HCT116 (cell line): Measurements from ENCODE around the gene DNAJC5. TPM values are rescaled to one million over a fixed set of nuclear protein-coding genes. Genes with fewer than 3 reads are reported as not detected.

Experiments
- ATAC-seq: fragments of 200-7000 bp; cut with Tn5 transposase; 2 replicates; pipeline ENCODE4 v1.9.1; 2020; ENCODE audit warnings: mild to moderate bottlenecking, moderate library complexity
- BruUV-seq: library from RNA; stranded (reverse); fragments of 400-500 nt; replicated peaks from 2 replicates; lab custom pipeline; 2021; lab: Mats Ljungman, UMichigan
- CTCF ChIA-PET: fragments of 300-600 bp; sonication (Branson Sonifier 250); formaldehyde crosslinking; loops from one replicate; lab custom pipeline; 2021; ENCODE audit warnings: antibody characterized with exemption; lab: Charles Lee
- POLR2A ChIA-PET: fragments of 300-600, 350-600 bp; sonication (Branson Sonifier 250); formaldehyde crosslinking; loops from one replicate; lab custom pipeline; 2021; ENCODE audit warnings: antibody characterized with exemption; lab: Charles Lee
- RAD21 ChIA-PET, 2 experiments: fragments of 300-600 bp; sonication (Branson Sonifier 250); formaldehyde crosslinking; loops; one replicate each; lab custom pipeline; 2023; ENCODE audit warnings: low total read pairs in 2 of 2; ENCODE audit not compliant: uncharacterized antibody in 2 of 2, unreplicated experiment in 2 of 2, low non-redundant PET in 1 of 2; lab: Charles Lee
- DNase-seq: peaks from one replicate; pipeline ENCODE4 v3.0.0-alpha.2; 2010; ENCODE audit warnings: low read depth, low spot score
- H2AFZ ChIP-seq: fragments of 200-600 bp; shearing (Covaris generic), sonication (generic); 2 replicates; pipeline ENCODE4 v1.6.1; 2017; ENCODE audit warnings: low read depth, mixed run types, mixed read lengths, antibody characterized with exemption, low read length; ENCODE audit not compliant: poor library complexity, severe bottlenecking
- H3K27ac ChIP-seq: 2 replicates; pipeline ENCODE4 v1.5.1; 2012; ENCODE audit warnings: low read depth, low read length
- H3K27me3 ChIP-seq: fragments of 200-600 bp; sonication (generic); 2 replicates; pipeline ENCODE4 v1.6.1; 2016; ENCODE audit warnings: mixed run types, low read length, mixed read lengths; ENCODE audit not compliant: insufficient read depth
- H3K36me3 ChIP-seq, 2 experiments: fragments of 200-500 bp in 1 of 2; fragments of 200-600 bp in 1 of 2; sonication (Bioruptor generic) in 1 of 2; sonication (generic) in 1 of 2; 2 replicates each; pipeline versions ENCODE4 v1.5.1 to v1.6.1; 2014 to 2016; ENCODE audit warnings: low read length in 2 of 2, inconsistent platforms in 1 of 2, mixed read lengths in 1 of 2, mixed run types in 1 of 2; ENCODE audit not compliant: insufficient read depth in 2 of 2, control insufficient read depth in 1 of 2
- H3K4me1 ChIP-seq, 2 experiments: fragments of 200-600 bp in 1 of 2; sonication (generic) in 1 of 2; 2 replicates each; pipeline versions ENCODE4 v1.5.1 to v1.6.1; 2012 to 2017; ENCODE audit warnings: low read length in 2 of 2, inconsistent platforms in 1 of 2, mild to moderate bottlenecking in 1 of 2, mixed read lengths in 1 of 2, mixed run types in 1 of 2, moderate library complexity in 1 of 2; ENCODE audit not compliant: insufficient read depth in 2 of 2, control insufficient read depth in 1 of 2
- H3K4me2 ChIP-seq: fragments of 200-600 bp; sonication (generic); 2 replicates; pipeline ENCODE4 v1.6.1; 2017; ENCODE audit warnings: mixed run types, low read length, mixed read lengths
- H3K4me3 ChIP-seq, 2 experiments: fragments of 200-600 bp in 1 of 2; sonication (generic) in 1 of 2; replicated peaks in 1 of 2; 2 replicates each; pipeline ENCODE4 v1.5.1; 2011 to 2016; ENCODE audit warnings: low read length in 2 of 2, control low read depth in 1 of 2, low read depth in 1 of 2, mild to moderate bottlenecking in 1 of 2, mixed read lengths in 1 of 2, mixed run types in 1 of 2
- H3K79me2 ChIP-seq: fragments of 200-600 bp; sonication (generic); 2 replicates; pipeline ENCODE4 v1.6.1; 2017; ENCODE audit warnings: mild to moderate bottlenecking, mixed run types, low read length, moderate library complexity, mixed read lengths; ENCODE audit not compliant: insufficient read depth
- H3K9ac ChIP-seq: fragments of 200-600 bp; sonication (generic); 2 replicates; pipeline ENCODE4 v1.6.1; 2016; ENCODE audit warnings: low read length, mixed read lengths
- H3K9me2 ChIP-seq: fragments of 200-600 bp; sonication (generic), shearing (Covaris generic); 2 replicates; pipeline ENCODE4 v1.6.1; 2017; ENCODE audit warnings: mixed run types, mild to moderate bottlenecking, moderate library complexity; ENCODE audit not compliant: insufficient read depth
- H3K9me3 ChIP-seq, 2 experiments: fragments of 200-500 bp in 1 of 2; fragments of 200-600 bp in 1 of 2; sonication (Bioruptor generic) in 1 of 2; sonication (generic) in 1 of 2; 2 replicates each; pipeline ENCODE4 v1.6.1; 2014 to 2017; ENCODE audit warnings: low read length in 2 of 2, mixed read lengths in 2 of 2, inconsistent platforms in 1 of 2, low read depth in 1 of 2, mild to moderate bottlenecking in 1 of 2, mixed run types in 1 of 2, moderate library complexity in 1 of 2; ENCODE audit not compliant: control insufficient read depth in 1 of 2, insufficient read depth in 1 of 2
- H4K20me1 ChIP-seq: fragments of 200-600 bp; sonication (generic), shearing (Covaris generic); 2 replicates; pipeline ENCODE4 v1.6.1; 2017; ENCODE audit warnings: mixed run types, mild to moderate bottlenecking, moderate library complexity; ENCODE audit not compliant: insufficient read depth
- ATF3 ChIP-seq: IDR thresholded peaks from 2 replicates; pipeline ENCODE4 v1.6.1; 2012
- CBX3 ChIP-seq: IDR thresholded peaks from 2 replicates; pipeline ENCODE4 v1.6.1; 2012; ENCODE audit warnings: low read depth
- CEBPB ChIP-seq: IDR thresholded peaks from 2 replicates; pipeline ENCODE4 v1.6.1; 2012; ENCODE audit warnings: low read depth
- EGR1 ChIP-seq: IDR thresholded peaks from 2 replicates; pipeline ENCODE4 v1.6.1; 2012; ENCODE audit warnings: low read depth
- ELF1 ChIP-seq: IDR thresholded peaks from 2 replicates; pipeline ENCODE4 v1.6.1; 2012; ENCODE audit warnings: low read depth, borderline replicate concordance
- EZH2 ChIP-seq: fragments of 200-600 bp; sonication (generic); IDR thresholded peaks from 2 replicates; pipeline ENCODE4 v1.6.1; 2017; ENCODE audit warnings: antibody characterized with exemption, mixed run types
- EZH2phosphoT487 ChIP-seq: fragments of 200-600 bp; IDR thresholded peaks from 2 replicates; pipeline ENCODE4 v1.6.1; 2018; ENCODE audit warnings: antibody characterized with exemption, borderline replicate concordance
- FOSL1 ChIP-seq: IDR thresholded peaks from 2 replicates; pipeline ENCODE4 v1.6.1; 2012; ENCODE audit warnings: low read depth
- JUND ChIP-seq: IDR thresholded peaks from 2 replicates; pipeline ENCODE4 v1.6.1; 2012
- POLR2A ChIP-seq: IDR thresholded peaks from 2 replicates; pipeline ENCODE4 v1.7.0; 2011; ENCODE audit warnings: borderline replicate concordance; ENCODE audit not compliant: insufficient read depth, insufficient read length; ENCODE audit errors: extremely low read depth
- POLR2AphosphoS5 ChIP-seq: IDR thresholded peaks from 2 replicates; pipeline ENCODE4 v1.6.1; 2011; ENCODE audit warnings: mild to moderate bottlenecking, low read depth, low read length, moderate library complexity
- REST ChIP-seq: IDR thresholded peaks from 2 replicates; pipeline ENCODE4 v1.6.1; 2012; ENCODE audit warnings: low read depth
- SIN3A ChIP-seq: IDR thresholded peaks from 2 replicates; pipeline ENCODE4 v1.6.1; 2012; ENCODE audit warnings: low read depth
- SRF ChIP-seq: IDR thresholded peaks from 2 replicates; pipeline ENCODE4 v1.6.1; 2012; ENCODE audit warnings: low read depth
- TCF7L2 ChIP-seq: IDR thresholded peaks from 2 replicates; pipeline ENCODE4 v1.7.0; 2011; ENCODE audit warnings: borderline replicate concordance, inconsistent platforms; ENCODE audit not compliant: insufficient read depth, insufficient read length; ENCODE audit errors: extremely low read depth
- ZBTB33 ChIP-seq: IDR thresholded peaks from 2 replicates; pipeline ENCODE4 v1.6.1; 2011; ENCODE audit warnings: mild to moderate bottlenecking, low read length, moderate library complexity; ENCODE audit not compliant: insufficient replicate concordance; ENCODE audit errors: extremely low read depth
- ZFX ChIP-seq: fragments of 450-650 bp; IDR thresholded peaks from 2 replicates; pipeline ENCODE4 v1.6.1; 2017
- intact Hi-C: fragments of 100-400 bp; cut with micrococcal nuclease; formaldehyde crosslinking; loops from 2 replicates; pipeline ENCODE4 v1.10.0; 2022
- total RNA-seq: library from RNA; stranded (reverse); gene quantifications from one replicate; pipeline ENCODE4 v1.2.1, GENCODE V29; 2021; ENCODE audit not compliant: unreplicated experiment

Gene DNAJC5
- total RNA-seq, 1 experiment from 2014 or later = 38.3 TPM

GRCh38 chr20:63952210-63952535 is 57.2 kb downstream of the DNAJC5 start:
- H3K9me2 ChIP-seq = no peaks in the 10 kb centered on the region
- intact Hi-C loops = no loop called here
- ATAC-seq = no peak
- H3K27me3 ChIP-seq = no peaks in the 10 kb centered on the region
- TF ChIP-seq POLR2AphosphoS5 = 0 out of 2 replicates have a peak, but pooled peaks have one; percentile 11
- TF ChIP-seq EGR1 = no peak
- TF ChIP-seq REST = no peak
- no peak for TF ChIP-seq EZH2phosphoT487
- TF ChIP-seq POLR2A = no peak
- H3K4me1 ChIP-seq = peaks cover 14 to 60% of the 10 kb centered on the region in 2 experiments; a peak in 3 of 4 replicates
- no peak overlapping the region for H2AFZ ChIP-seq
- H3K27ac ChIP-seq = peak overlapping the region; percentile 7; the same call in 1 of the 2 replicates
- no peak overlapping the region for H3K9ac ChIP-seq
- RAD21 ChIA-PET = no interaction called here
- no peaks in the 10 kb centered on the region for H3K9me3 ChIP-seq
- H3K4me3 ChIP-seq = no peak overlapping the region
- CTCF ChIA-PET = no interaction called here
- H3K36me3 ChIP-seq = no peaks in the 10 kb centered on the region
- H4K20me1 ChIP-seq = no peaks in the 10 kb centered on the region; the same call in 1 of the 2 replicates
- no peak overlapping the region for H3K4me2 ChIP-seq
- no peak for DNase-seq
- H3K79me2 ChIP-seq = peaks cover 89% of the 10 kb centered on the region
- POLR2A ChIA-PET = no interaction called here
- BruUV-seq = no TSS peak

GRCh38 chr20:63952769-63953168 is 57.8 kb downstream of the DNAJC5 start:
- Histone ChIP-seq H3K27me3 (no peaks in the 10 kb centered on the region), H3K4me3 (no peak overlapping the region), H3K79me2 (peaks cover 83% of the 10 kb centered on the region), H3K27ac (no peak overlapping the region), H3K4me2 (no peak overlapping the region), H4K20me1 (no peaks in the 10 kb centered on the region; the same call in 1 of the 2 replicates), H2AFZ (no peak overlapping the region), H3K36me3 (no peaks in the 10 kb centered on the region), H3K9me3 (no peaks in the 10 kb centered on the region), H3K9me2 (no peaks in the 10 kb centered on the region), H3K4me1 (peaks cover 15 to 66% of the 10 kb centered on the region in 2 experiments; a peak in 3 of 4 replicates), H3K9ac (no peak overlapping the region)
- CTCF ChIA-PET = no interaction called here
- RAD21 ChIA-PET = no interaction called here
- POLR2A ChIA-PET = no interaction called here
- ATAC-seq = no peak
- no peak for DNase-seq
- no TSS peak for BruUV-seq
- intact Hi-C loops = no loop called here
- no peak for TF ChIP-seq ZFX
- TF ChIP-seq SIN3A = no peak
- TF ChIP-seq ATF3 = no peak
- no peak for TF ChIP-seq ELF1
- no peak for TF ChIP-seq SRF
- no peak for TF ChIP-seq EZH2phosphoT487
- no peak for TF ChIP-seq CEBPB
- TF ChIP-seq EGR1 = no peak
- TF ChIP-seq FOSL1 = no peak
- TF ChIP-seq CBX3 = no peak
- TF ChIP-seq EZH2 = no peak
- TF ChIP-seq ZBTB33 = no peak
- TF ChIP-seq JUND = no peak
- no peak for TF ChIP-seq TCF7L2
